MM.1S (cell line): ENCODE results near the gene ATP11B.

Experiments used
- DNase-seq: peaks from one replicate; pipeline ENCODE4 v3.0.0-alpha.2; 2015
- H2AFZ ChIP-seq: fragments of 300-600 bp; sonication (generic); 2 replicates; pipeline ENCODE4 v1.6.0; 2016; ENCODE audit warnings: antibody characterized with exemption, low read length
- H3F3A ChIP-seq: fragments of 300-600 bp; sonication (generic); 2 replicates; pipeline ENCODE4 v1.6.1; 2016; ENCODE audit warnings: mild to moderate bottlenecking, antibody characterized with exemption, low read length, moderate library complexity, mixed read lengths; ENCODE audit not compliant: insufficient read depth
- H3K27ac ChIP-seq: fragments of 300-600 bp; sonication (generic); 2 replicates; pipeline ENCODE4 v1.5.1; 2016; ENCODE audit warnings: mild to moderate bottlenecking, low read length
- H3K27me3 ChIP-seq: fragments of 300-600 bp; sonication (generic); replicated peaks from 2 replicates; pipeline ENCODE4 v1.6.0; 2016; ENCODE audit warnings: low read length; ENCODE audit not compliant: insufficient read depth
- H3K36me3 ChIP-seq: fragments of 300-600 bp; sonication (generic); replicated peaks from 2 replicates; pipeline ENCODE4 v1.6.1; 2016; ENCODE audit warnings: mild to moderate bottlenecking, low read length, mixed read lengths; ENCODE audit not compliant: insufficient read depth
- H3K4me1 ChIP-seq: fragments of 300-600 bp; sonication (generic); 2 replicates; pipeline ENCODE4 v1.6.1; 2016; ENCODE audit warnings: low read length, mixed read lengths
- H3K4me2 ChIP-seq: fragments of 300-600 bp; sonication (generic); 2 replicates; pipeline ENCODE4 v1.6.0; 2016; ENCODE audit warnings: low read depth, low read length
- H3K4me3 ChIP-seq: fragments of 300-600 bp; sonication (generic); 2 replicates; pipeline ENCODE4 v1.5.1; 2016; ENCODE audit warnings: low read length, mixed read lengths
- H3K79me2 ChIP-seq: fragments of 300-600 bp; sonication (generic); 2 replicates; pipeline ENCODE4 v1.6.1; 2016; ENCODE audit warnings: mixed run types, low read length, mixed read lengths
- H3K9ac ChIP-seq: fragments of 300-600 bp; sonication (generic); 2 replicates; pipeline ENCODE4 v1.6.1; 2016; ENCODE audit warnings: low read length, mixed read lengths
- H3K9me2 ChIP-seq: fragments of 300-600 bp; sonication (generic); replicated peaks from 2 replicates; pipeline ENCODE4 v1.6.1; 2016; ENCODE audit warnings: mild to moderate bottlenecking, low read length, mixed read lengths; ENCODE audit not compliant: insufficient read depth
- H3K9me3 ChIP-seq: fragments of 300-600 bp; sonication (generic); replicated peaks from 2 replicates; pipeline ENCODE4 v1.6.1; 2016; ENCODE audit warnings: mild to moderate bottlenecking, low read length, mixed read lengths; ENCODE audit not compliant: insufficient read depth
- H4K20me1 ChIP-seq: fragments of 300-600 bp; sonication (generic); 2 replicates; pipeline ENCODE4 v1.6.1; 2016; ENCODE audit warnings: mild to moderate bottlenecking, low read length, moderate library complexity, mixed read lengths; ENCODE audit not compliant: insufficient read depth
- EZH2 ChIP-seq: fragments of 300-600 bp; sonication (generic); optimal IDR thresholded peaks from 2 replicates; pipeline ENCODE3; 2017; ENCODE audit warnings: low read depth, mild to moderate bottlenecking, antibody characterized with exemption, low read length, mixed read lengths
- EZH2phosphoT487 ChIP-seq: fragments of 300-600 bp; sonication (generic); IDR thresholded peaks from 2 replicates; pipeline ENCODE4 v1.6.1; 2018; ENCODE audit warnings: antibody characterized with exemption, low read length
- TF ChIP-seq, protein P1 (sequence below): fragments of 300-600 bp; sonication (generic); IDR thresholded peaks from 2 replicates; pipeline ENCODE4 v1.5.1; 2016; ENCODE audit warnings: antibody characterized with exemption, low read length, mixed read lengths

ATP11B gene

DNA sequence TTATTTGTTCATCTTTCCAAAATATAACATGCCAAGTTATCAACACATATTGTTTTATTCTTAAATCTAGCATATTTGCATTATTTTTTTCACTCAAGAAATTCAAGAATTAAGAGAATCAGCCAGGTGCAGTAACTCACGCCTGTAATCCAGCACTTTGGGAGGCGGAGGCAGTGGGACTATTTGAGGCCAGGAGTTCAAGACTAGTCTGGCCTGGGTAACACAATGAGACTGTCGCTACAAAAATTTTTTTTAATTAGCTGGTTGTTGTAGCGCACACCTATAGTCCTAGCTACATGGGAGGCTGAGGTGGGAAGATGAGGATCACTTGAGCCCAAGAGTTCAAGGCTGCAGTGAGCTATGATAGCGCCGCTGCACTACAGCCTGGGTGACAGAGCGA lies 176.5 kb downstream of the ATP11B start:
- H3K27ac ChIP-seq, result no peak overlapping the region
- no peaks in the 10 kb centered on the region for H3F3A ChIP-seq
- H3K4me2 ChIP-seq, result no peak overlapping the region
- H3K9ac ChIP-seq, result no peak overlapping the region
- no peaks in the 10 kb centered on the region for H3K9me3 ChIP-seq
- no peaks in the 10 kb centered on the region for H3K27me3 ChIP-seq
- H2AFZ ChIP-seq, result no peak overlapping the region
- TF ChIP-seq, protein P1, sequence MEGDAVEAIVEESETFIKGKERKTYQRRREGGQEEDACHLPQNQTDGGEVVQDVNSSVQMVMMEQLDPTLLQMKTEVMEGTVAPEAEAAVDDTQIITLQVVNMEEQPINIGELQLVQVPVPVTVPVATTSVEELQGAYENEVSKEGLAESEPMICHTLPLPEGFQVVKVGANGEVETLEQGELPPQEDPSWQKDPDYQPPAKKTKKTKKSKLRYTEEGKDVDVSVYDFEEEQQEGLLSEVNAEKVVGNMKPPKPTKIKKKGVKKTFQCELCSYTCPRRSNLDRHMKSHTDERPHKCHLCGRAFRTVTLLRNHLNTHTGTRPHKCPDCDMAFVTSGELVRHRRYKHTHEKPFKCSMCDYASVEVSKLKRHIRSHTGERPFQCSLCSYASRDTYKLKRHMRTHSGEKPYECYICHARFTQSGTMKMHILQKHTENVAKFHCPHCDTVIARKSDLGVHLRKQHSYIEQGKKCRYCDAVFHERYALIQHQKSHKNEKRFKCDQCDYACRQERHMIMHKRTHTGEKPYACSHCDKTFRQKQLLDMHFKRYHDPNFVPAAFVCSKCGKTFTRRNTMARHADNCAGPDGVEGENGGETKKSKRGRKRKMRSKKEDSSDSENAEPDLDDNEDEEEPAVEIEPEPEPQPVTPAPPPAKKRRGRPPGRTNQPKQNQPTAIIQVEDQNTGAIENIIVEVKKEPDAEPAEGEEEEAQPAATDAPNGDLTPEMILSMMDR, result no peak
- H3K36me3 ChIP-seq, result no peaks in the 10 kb centered on the region
- no peak overlapping the region for H3K4me3 ChIP-seq
- peaks cover 5% of the 10 kb centered on the region; the same call in 1 of the 2 replicates for H3K4me1 ChIP-seq
- H3K79me2 ChIP-seq, result peaks cover 94% of the 10 kb centered on the region
- no peaks in the 10 kb centered on the region for H3K9me2 ChIP-seq
- H4K20me1 ChIP-seq, result peaks cover 4% of the 10 kb centered on the region; the same call in 1 of the 2 replicates
- no peak for DNase-seq

DNA sequence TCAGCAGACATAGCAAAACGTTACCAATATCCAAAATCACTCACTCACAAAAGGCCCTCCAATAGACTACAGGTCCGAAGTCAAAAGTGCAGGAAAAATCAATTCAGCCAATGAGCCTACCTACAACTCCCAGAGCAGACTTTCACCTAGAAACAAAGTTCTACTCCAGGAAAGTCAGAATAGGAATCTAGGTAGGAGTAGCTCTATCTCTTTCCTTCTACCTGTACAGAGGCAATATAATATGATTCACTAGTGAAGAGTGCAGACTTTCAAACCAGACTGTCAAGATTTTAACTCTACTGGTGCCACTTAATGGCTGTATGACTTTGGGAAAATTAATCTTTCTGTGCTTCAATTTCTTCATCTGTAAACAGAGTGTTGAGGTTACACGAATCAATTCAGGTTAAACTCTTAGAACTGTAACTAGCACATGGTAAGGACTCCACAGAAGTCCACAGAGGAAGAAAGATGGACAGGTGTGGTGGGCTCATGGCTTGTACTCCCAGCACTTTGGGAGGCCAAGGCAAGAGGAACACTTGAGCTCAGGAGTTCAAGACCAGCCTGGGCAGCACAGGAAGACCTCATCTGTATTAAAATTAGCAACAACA lies 177.6 kb downstream of the ATP11B start:
- Histone ChIP-seq H3K4me1 (peaks cover 5% of the 10 kb centered on the region; the same call in 1 of the 2 replicates), H3K36me3 (no peaks in the 10 kb centered on the region), H3K27me3 (no peaks in the 10 kb centered on the region), H2AFZ (no peak overlapping the region), H3K4me2 (no peak overlapping the region), H3K9me2 (no peaks in the 10 kb centered on the region), H3K9me3 (no peaks in the 10 kb centered on the region), H3K4me3 (no peak overlapping the region), H4K20me1 (0 out of 2 replicates have a peak, but pooled peaks cover 4% of the 10 kb centered on the region), H3K79me2 (peaks cover 95% of the 10 kb centered on the region), H3K9ac (no peak overlapping the region), H3K27ac (no peak overlapping the region), H3F3A (no peaks in the 10 kb centered on the region)
- DNase-seq, result no peak
- TF ChIP-seq, protein P1, result no peak
- TF ChIP-seq EZH2 (no peak), EZH2phosphoT487 (no peak)
